HEK293T (cell line): ENCODE results near the gene MFNG.

ENCODE experiments used
- CTCF ChIA-PET: fragments of 350-600 bp; formaldehyde crosslinking; extraction: SDS; loops from one replicate; lab custom pipeline; 2021; ENCODE audit warnings: antibody characterized with exemption, inconsistent platforms; lab: Yijun Ruan, JAX
- POLR2A ChIA-PET: fragments of 350-600 bp; formaldehyde crosslinking; extraction: SDS; loops from one replicate; lab custom pipeline; 2020; ENCODE audit warnings: antibody characterized with exemption, inconsistent platforms; lab: Yijun Ruan, JAX
- DNase-seq: peaks from one replicate; pipeline ENCODE4 v3.0.0; 2012; ENCODE audit warnings: mixed read lengths; ENCODE audit errors: extremely low spot score
- ARNT ChIP-seq: fragments of 450-650 bp; IDR thresholded peaks from 2 replicates; pipeline ENCODE4 v1.6.1; 2017; ENCODE audit warnings: mild to moderate bottlenecking
- BHLHE40 ChIP-seq: fragments of 450-650 bp; IDR thresholded peaks from 2 replicates; pipeline ENCODE4 v1.6.1; 2016; ENCODE audit warnings: mild to moderate bottlenecking, moderate library complexity, borderline replicate concordance
- CTBP1 ChIP-seq: fragments of 450-650 bp; IDR thresholded peaks from 2 replicates; pipeline ENCODE4 v1.6.1; 2016; ENCODE audit warnings: borderline replicate concordance
- ELF4 ChIP-seq: fragments of 450-650 bp; IDR thresholded peaks from 2 replicates; pipeline ENCODE4 v1.6.1; 2017; ENCODE audit warnings: antibody characterized with exemption
- FOXA1 ChIP-seq: fragments of 450-650 bp; IDR thresholded peaks from 2 replicates; pipeline ENCODE4 v1.6.1; 2016; ENCODE audit warnings: mild to moderate bottlenecking
- FOXK2 ChIP-seq: fragments of 450-650 bp; IDR thresholded peaks from 2 replicates; pipeline ENCODE4 v1.6.1; 2016; ENCODE audit warnings: mild to moderate bottlenecking
- FOXM1 ChIP-seq: fragments of 450-650 bp; IDR thresholded peaks from 2 replicates; pipeline ENCODE4 v1.6.1; 2017; ENCODE audit warnings: mild to moderate bottlenecking, borderline replicate concordance
- HDGF ChIP-seq: fragments of 450-650 bp; IDR thresholded peaks from 2 replicates; pipeline ENCODE4 v1.6.1; 2017; ENCODE audit warnings: antibody characterized with exemption, borderline replicate concordance
- L3MBTL2 ChIP-seq: fragments of 450-650 bp; conservative IDR thresholded peaks from 2 replicates; pipeline ENCODE4 v1.6.1; 2016; ENCODE audit warnings: mild to moderate bottlenecking
- LEF1 ChIP-seq: fragments of 450-650 bp; IDR thresholded peaks from 2 replicates; pipeline ENCODE4 v1.6.1; 2017; ENCODE audit warnings: mild to moderate bottlenecking, borderline replicate concordance
- NFRKB ChIP-seq: fragments of 450-650 bp; IDR thresholded peaks from 2 replicates; pipeline ENCODE4 v1.6.1; 2016; ENCODE audit warnings: mild to moderate bottlenecking, moderate library complexity
- PKNOX1 ChIP-seq: fragments of 450-650 bp; IDR thresholded peaks from 2 replicates; pipeline ENCODE4 v1.6.1; 2016
- SP1 ChIP-seq: fragments of 450-650 bp; IDR thresholded peaks from 2 replicates; pipeline ENCODE4 v1.6.1; 2017
- SUZ12 ChIP-seq: fragments of 450-650 bp; IDR thresholded peaks from 2 replicates; pipeline ENCODE4 v1.6.1; 2016; ENCODE audit warnings: mild to moderate bottlenecking
- TARDBP ChIP-seq: fragments of 450-650 bp; IDR thresholded peaks from 2 replicates; pipeline ENCODE4 v1.6.1; 2016
- ZNF384 ChIP-seq: fragments of 450-650 bp; IDR thresholded peaks from 2 replicates; pipeline ENCODE4 v1.6.1; 2016

MFNG gene

DNA sequence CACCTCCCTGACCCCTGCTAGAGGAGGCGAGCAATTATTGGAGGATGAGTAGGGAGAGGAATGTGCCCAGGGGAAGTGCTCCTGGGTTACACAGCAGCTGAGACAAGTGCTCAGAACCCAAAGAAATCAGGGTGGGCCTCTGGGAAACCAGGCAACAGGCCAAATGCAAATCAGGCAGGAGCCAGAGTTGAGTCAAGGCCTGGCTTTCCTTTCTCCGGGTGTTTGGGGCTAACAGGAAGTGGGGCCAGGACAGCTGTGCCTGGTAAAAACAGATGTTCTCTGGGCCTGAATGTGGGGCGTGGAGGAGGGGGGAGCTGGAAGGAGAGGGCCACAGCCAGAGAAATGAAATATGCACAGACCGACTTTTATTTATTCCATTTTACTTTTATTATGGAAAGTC lies 22.0 kb downstream of the MFNG start:
- CTCF ChIA-PET = no interaction called here
- no peak for TF ChIP-seq SP1
- TF ChIP-seq NFRKB = no peak
- TF ChIP-seq BHLHE40 = no peak
- TF ChIP-seq L3MBTL2 = no peak
- TF ChIP-seq ELF4 = no peak
- TF ChIP-seq ZNF384 = no peak
- TF ChIP-seq TARDBP = no peak
- TF ChIP-seq SUZ12 = no peak
- TF ChIP-seq FOXK2 = no peak
- no peak for TF ChIP-seq LEF1
- TF ChIP-seq PKNOX1 = no peak
- TF ChIP-seq HDGF = no peak
- no peak for TF ChIP-seq CTBP1
- TF ChIP-seq FOXA1 = no peak
- TF ChIP-seq ARNT = no peak
- TF ChIP-seq FOXM1 = no peak
- DNase-seq = no peak
- POLR2A ChIA-PET = no interaction called here

GRCh38 chr22:37462983-37463382 lies 23.2 kb downstream of the MFNG start:
- TF ChIP-seq L3MBTL2 = no peak
- TF ChIP-seq FOXK2 = no peak
- no peak for TF ChIP-seq CTBP1
- TF ChIP-seq FOXA1 = no peak
- TF ChIP-seq PKNOX1 = no peak
- TF ChIP-seq ZNF384 = no peak
- TF ChIP-seq NFRKB = no peak
- TF ChIP-seq BHLHE40 = no peak
- no peak for TF ChIP-seq SUZ12
- DNase-seq = peak; percentile 57
- ChIA-PET CTCF (interaction anchor here (0.8 to 1.6 kb wide), 2 partner anchors 10 to 33 kb away, joined by 3 read pairs; no protein-coding TSS in a partner anchor), POLR2A (interaction anchor here (1.2 kb wide), 1 partner anchor 99 kb away, joined by 3 read pairs; no protein-coding TSS in a partner anchor)

DNA sequence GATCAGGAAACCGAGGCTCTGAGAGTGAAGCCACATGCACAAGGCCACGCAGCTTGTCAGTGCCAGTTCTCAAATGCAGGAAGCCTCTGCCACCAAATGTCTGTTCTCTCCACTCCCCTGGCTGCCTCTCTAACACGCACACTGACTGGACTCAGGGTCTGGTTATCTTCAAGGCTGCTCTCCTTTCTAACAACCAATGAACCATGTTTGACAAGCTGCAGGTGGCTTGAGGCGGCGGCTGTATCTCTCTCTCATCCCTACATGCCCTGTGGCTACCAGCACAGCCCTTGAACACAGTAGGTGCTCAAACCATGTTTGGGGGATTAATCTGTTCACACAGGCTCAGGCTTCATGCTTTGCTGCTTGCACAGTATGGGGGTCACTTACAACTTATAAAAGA lies 23.7 kb downstream of the MFNG start:
- TF ChIP-seq NFRKB (no peak), FOXA1 (no peak), FOXM1 (no peak), LEF1 (no peak), SUZ12 (no peak), PKNOX1 (no peak), HDGF (no peak), ELF4 (no peak), ARNT (no peak), BHLHE40 (no peak), L3MBTL2 (no peak), CTBP1 (no peak), TARDBP (no peak), FOXK2 (no peak), SP1 (no peak), ZNF384 (no peak)
- ChIA-PET CTCF (interaction anchor here (0.8 to 1.6 kb wide), 2 partner anchors 10 to 33 kb away, joined by 3 read pairs; no protein-coding TSS in a partner anchor), POLR2A (interaction anchor here (1.2 kb wide), 1 partner anchor 99 kb away, joined by 3 read pairs; no protein-coding TSS in a partner anchor)
- DNase-seq = no peak

- ChIA-PET POLR2A (interaction anchor here (1.2 kb wide), 1 partner anchor 100 kb away, joined by 3 read pairs; no protein-coding TSS in a partner anchor), CTCF (interaction anchor here (1.6 kb wide), 1 partner anchor 11 kb away, joined by 3 read pairs; no protein-coding TSS in a partner anchor)
- TF ChIP-seq SP1 = no peak
- no peak for TF ChIP-seq ARNT
- no peak for TF ChIP-seq CTBP1
- no peak for TF ChIP-seq HDGF
- TF ChIP-seq SUZ12 = no peak
- TF ChIP-seq ELF4 = no peak
- TF ChIP-seq FOXA1 = no peak
- no peak for TF ChIP-seq LEF1
- no peak for TF ChIP-seq PKNOX1
- TF ChIP-seq BHLHE40 = no peak
- DNase-seq = no peak
These were observed 24.2 kb downstream of the MFNG start for GRCh38 chr22:37461961-37462360.

- ChIA-PET CTCF (no interaction called here), POLR2A (no interaction called here)
- no peak for DNase-seq
- TF ChIP-seq FOXK2 = no peak
- TF ChIP-seq BHLHE40 = no peak
- TF ChIP-seq PKNOX1 = no peak
- no peak for TF ChIP-seq LEF1
- TF ChIP-seq FOXA1 = no peak
- no peak for TF ChIP-seq NFRKB
- TF ChIP-seq L3MBTL2 = no peak
- no peak for TF ChIP-seq ELF4
- no peak for TF ChIP-seq SP1
- no peak for TF ChIP-seq HDGF
- TF ChIP-seq ARNT = no peak
- no peak for TF ChIP-seq TARDBP
These were observed 25.5 kb downstream of the MFNG start for GRCh38 chr22:37460684-37461083.
